Activated T-helper 2 cell treated with anti-CD3 and anti-CD28 coated beads, Interferon-gamma antibody, Interleukin-2, Interleukin-4, amounts not matched to agents 10 μg/mL and 5 μg/mL and 100 μg/mL, durations not matched to agents 14 hours and 24 hours and 36 hours (primary cell): ENCODE data around the gene CPSF6. TPM values are rescaled to one million over a fixed set of nuclear protein-coding genes. Genes with fewer than 3 reads are reported as not detected.
"Not testable (repeated sequence)": the region's sequence is repeated elsewhere in the genome, so short reads cannot be mapped to it uniquely, and the experiment has no call there.

ENCODE experiments used
- DNase-seq: peaks from one replicate; pipeline ENCODE4 v3.0.0; 2021; ENCODE audit warnings: low spot score
- H3K27ac Mint-ChIP-seq: one replicate; pipeline ENCODE4 v1.8.0; 2021; ENCODE audit warnings: mixed read lengths
- H3K27me3 Mint-ChIP-seq: one replicate; pipeline ENCODE4 v1.8.0; 2021; ENCODE audit warnings: low read depth, mixed read lengths
- H3K36me3 Mint-ChIP-seq: one replicate; pipeline ENCODE4 v1.8.0; 2021; ENCODE audit warnings: low read depth, mixed read lengths
- H3K4me1 Mint-ChIP-seq: one replicate; pipeline ENCODE4 v1.8.0; 2021; ENCODE audit warnings: low read depth, mixed read lengths
- H3K4me3 Mint-ChIP-seq: one replicate; pipeline ENCODE4 v1.8.0; 2021; ENCODE audit warnings: low read depth, mild to moderate bottlenecking, moderate library complexity, mixed read lengths
- H3K9me3 Mint-ChIP-seq: one replicate; pipeline ENCODE4 v1.8.0; 2021; ENCODE audit warnings: mixed read lengths
- intact Hi-C: fragments of 100-400 bp; cut with micrococcal nuclease; formaldehyde crosslinking; loops from one replicate; pipeline ENCODE4 v1.15.1; 2023
- total RNA-seq: library from RNA; stranded (reverse); gene quantifications from 2 replicates; pipeline ENCODE4 v1.2.3, GENCODE V29; 2022

Gene CPSF6
- total RNA-seq, 1 donor from 2014 or later = 119 TPM

- H3K4me1 Mint-ChIP-seq = peaks cover 41% of the 10 kb centered on the region
- DNase-seq = peak; percentile 26
- no peaks in the 10 kb centered on the region for H3K9me3 Mint-ChIP-seq
- H3K36me3 Mint-ChIP-seq = peaks cover 35% of the 10 kb centered on the region
- H3K27ac Mint-ChIP-seq = peak overlapping the region; percentile 96
- peak overlapping the region; percentile 96 for H3K4me3 Mint-ChIP-seq
- H3K27me3 Mint-ChIP-seq = no peaks in the 10 kb centered on the region
- intact Hi-C loops = loop anchor here (2.0 to 5.0 kb wide), 2 partner anchors 78 to 117 kb away; partner anchors contain the start of gene YEATS4
Observed at GRCh38 chr12:69240631-69240995, 1.2 kb downstream of the CPSF6 start.

- Mint-ChIP-seq H3K4me3 (peak overlapping the region; percentile 96), H3K27ac (no peak overlapping the region), H3K27me3 (no peaks in the 10 kb centered on the region), H3K36me3 (peaks cover 35% of the 10 kb centered on the region), H3K4me1 (peaks cover 49% of the 10 kb centered on the region), H3K9me3 (no peaks in the 10 kb centered on the region)
- no peak for DNase-seq
- intact Hi-C loops = loop anchor here (2.0 to 5.0 kb wide), 3 partner anchors 33 to 116 kb away; partner anchors contain the start of gene YEATS4
Observed at GRCh38 chr12:69241438-69242092, 2.2 kb downstream of the CPSF6 start.

GRCh38 chr12:69243099-69244084 lies 4.0 kb downstream of the CPSF6 start:
- Mint-ChIP-seq H3K27ac (peak overlapping the region; percentile 9), H3K9me3 (no peaks in the 10 kb centered on the region), H3K36me3 (peaks cover 44% of the 10 kb centered on the region), H3K4me3 (no peak overlapping the region), H3K4me1 (peaks cover 66% of the 10 kb centered on the region), H3K27me3 (no peaks in the 10 kb centered on the region)
- no peak for DNase-seq
- intact Hi-C loops = loop anchor here (2.0 to 5.0 kb wide), 2 partner anchors 31 to 114 kb away; partner anchors contain the start of gene YEATS4

GRCh38 chr12:69247268-69248018 lies 8.1 kb downstream of the CPSF6 start:
- peak overlapping the region; percentile 55 for H3K27ac Mint-ChIP-seq
- intact Hi-C loops = no loop called here

GRCh38 chr12:69252033-69252432 lies 12.7 kb downstream of the CPSF6 start:
- peak overlapping the region; percentile 31 for H3K27ac Mint-ChIP-seq
- intact Hi-C loops = loop anchor here (10.0 kb wide), 3 partner anchors 317 to 417 kb away; partner anchors contain the start of gene CPM
- H3K4me1 Mint-ChIP-seq = peaks cover 52% of the 10 kb centered on the region
- no peak for DNase-seq
- no peaks in the 10 kb centered on the region for H3K9me3 Mint-ChIP-seq
- H3K27me3 Mint-ChIP-seq = no peaks in the 10 kb centered on the region
- H3K36me3 Mint-ChIP-seq = peaks cover 57% of the 10 kb centered on the region
- no peak overlapping the region for H3K4me3 Mint-ChIP-seq

More at GRCh38 chr12:69247268-69248018, 8.1 kb downstream of the CPSF6 start:
- H3K4me1 Mint-ChIP-seq = peaks cover 68% of the 10 kb centered on the region
- peaks cover 46% of the 10 kb centered on the region for H3K36me3 Mint-ChIP-seq
- no peak overlapping the region for H3K4me3 Mint-ChIP-seq
- DNase-seq = no peak
- H3K27me3 Mint-ChIP-seq = no peaks in the 10 kb centered on the region
- H3K9me3 Mint-ChIP-seq = no peaks in the 10 kb centered on the region

GRCh38 chr12:69254046-69254445 lies 14.7 kb downstream of the CPSF6 start:
- DNase-seq = no peak
- Mint-ChIP-seq H3K4me1 (peaks cover 36% of the 10 kb centered on the region), H3K27me3 (no peaks in the 10 kb centered on the region), H3K36me3 (peaks cover 60% of the 10 kb centered on the region), H3K9me3 (no peaks in the 10 kb centered on the region), H3K4me3 (no peak overlapping the region), H3K27ac (peak overlapping the region; percentile 54)
- intact Hi-C loops = loop anchor here (1.0 to 10.0 kb wide), 5 partner anchors 15 to 419 kb away; partner anchors contain the start of genes CPM and CPSF6

- H3K4me1 Mint-ChIP-seq = peaks cover 30% of the 10 kb centered on the region
- H3K27me3 Mint-ChIP-seq = no peaks in the 10 kb centered on the region
- H3K9me3 Mint-ChIP-seq = no peaks in the 10 kb centered on the region
- H3K4me3 Mint-ChIP-seq = no peak overlapping the region
- intact Hi-C loops = loop anchor here (1.0 to 10.0 kb wide), 5 partner anchors 16 to 420 kb away; partner anchors contain the start of genes CPM and CPSF6
- DNase-seq = no peak
- H3K36me3 Mint-ChIP-seq = peaks cover 60% of the 10 kb centered on the region
- no peak overlapping the region for H3K27ac Mint-ChIP-seq
Observed at GRCh38 chr12:69254862-69255261, 15.5 kb downstream of the CPSF6 start.

- Mint-ChIP-seq H3K27me3 (no peaks in the 10 kb centered on the region), H3K4me3 (no peak overlapping the region), H3K27ac (no peak overlapping the region), H3K36me3 (peaks cover 74% of the 10 kb centered on the region), H3K4me1 (peaks cover 9% of the 10 kb centered on the region), H3K9me3 (no peaks in the 10 kb centered on the region)
- no peak for DNase-seq
- intact Hi-C loops = loop anchor here (10.0 kb wide), 3 partner anchors 324 to 424 kb away; partner anchors contain the start of gene CPM
Observed at GRCh38 chr12:69258655-69259054, 19.3 kb downstream of the CPSF6 start.

GRCh38 chr12:69262264-69262974 lies 23.1 kb downstream of the CPSF6 start:
- peaks cover 4% of the 10 kb centered on the region for H3K4me1 Mint-ChIP-seq

GRCh38 chr12:69265205-69265604 lies 25.8 kb downstream of the CPSF6 start:
- DNase-seq = no peak
- H3K4me1 Mint-ChIP-seq = peaks cover 7% of the 10 kb centered on the region
- no peak overlapping the region for H3K4me3 Mint-ChIP-seq
- peaks cover 48% of the 10 kb centered on the region for H3K36me3 Mint-ChIP-seq
- no peaks in the 10 kb centered on the region for H3K27me3 Mint-ChIP-seq
- no peak overlapping the region for H3K27ac Mint-ChIP-seq
- intact Hi-C loops = no loop called here
- H3K9me3 Mint-ChIP-seq = no peaks in the 10 kb centered on the region

More at GRCh38 chr12:69262264-69262974, 23.1 kb downstream of the CPSF6 start:
- no peaks in the 10 kb centered on the region for H3K9me3 Mint-ChIP-seq
- H3K4me3 Mint-ChIP-seq = no peak overlapping the region
- H3K36me3 Mint-ChIP-seq = peaks cover 63% of the 10 kb centered on the region
- no peak for DNase-seq
- no peaks in the 10 kb centered on the region for H3K27me3 Mint-ChIP-seq
- H3K27ac Mint-ChIP-seq = no peak overlapping the region
- intact Hi-C loops = no loop called here

- H3K27me3 Mint-ChIP-seq, H3K9me3 Mint-ChIP-seq, H3K4me3 Mint-ChIP-seq, DNase-seq, H3K27ac Mint-ChIP-seq, intact Hi-C loops, H3K4me1 Mint-ChIP-seq: not testable (repeated sequence)
- peaks cover 47% of the 10 kb centered on the region for H3K36me3 Mint-ChIP-seq
Observed at GRCh38 chr12:69265633-69266032, 26.3 kb downstream of the CPSF6 start.
